Caco-2 (cell line): ENCODE data around the gene BICRAL. TPM values are rescaled to one million over a fixed set of nuclear protein-coding genes. Genes with fewer than 3 reads are reported as not detected.

Source experiments
- BruUV-seq: library from RNA; stranded (reverse); fragments of 400-500 nt; replicated peaks from 2 replicates; lab custom pipeline; 2021; lab: Mats Ljungman, UMichigan
- CTCF ChIA-PET: fragments of 300-600 bp; sonication (Branson Sonifier 250); formaldehyde crosslinking; loops from one replicate; lab custom pipeline; 2022; ENCODE audit warnings: antibody characterized with exemption; lab: Charles Lee
- POLR2A ChIA-PET: fragments of 300-600 bp; sonication (Branson Sonifier 250); formaldehyde crosslinking; loops from one replicate; lab custom pipeline; 2022; ENCODE audit warnings: antibody characterized with exemption; lab: Charles Lee
- DNase-seq, 2 experiments: peaks; one replicate each; pipeline versions ENCODE4 v3.0.0 to v3.0.0-alpha.2; 2020 to 2022
- H3K27me3 ChIP-seq: replicated peaks from 2 replicates; pipeline ENCODE4 v1.6.0; 2011; ENCODE audit warnings: low read length; ENCODE audit not compliant: control insufficient read depth, insufficient read depth
- H3K36me3 ChIP-seq: 2 replicates; pipeline ENCODE4 v1.5.1; 2011; ENCODE audit warnings: low read length; ENCODE audit not compliant: control insufficient read depth, insufficient read depth
- H3K4me1 ChIP-seq: fragments of 250-450 bp; sonication (Bioruptor Pico); 2 replicates; pipeline ENCODE4 v1.5.1; 2020; ENCODE audit warnings: mild to moderate bottlenecking
- H3K4me3 ChIP-seq: 2 replicates; pipeline ENCODE4 v1.5.1; 2011; ENCODE audit warnings: low read depth, mild to moderate bottlenecking, control low read depth, low read length
- H3K9me3 ChIP-seq: fragments of 250-450 bp; sonication (Bioruptor Pico); 2 replicates; pipeline ENCODE4 v1.5.1; 2020; ENCODE audit warnings: mild to moderate bottlenecking, moderate library complexity
- H3K27ac Mint-ChIP-seq: one replicate; pipeline ENCODE4 v1.8.0; 2022; ENCODE audit warnings: mixed read lengths; ENCODE audit not compliant: unreplicated experiment
- H3K27me3 Mint-ChIP-seq: one replicate; pipeline ENCODE4 v1.8.0; 2022; ENCODE audit warnings: mixed read lengths; ENCODE audit not compliant: insufficient read depth, unreplicated experiment
- H3K36me3 Mint-ChIP-seq: one replicate; pipeline ENCODE4 v1.8.0; 2022; ENCODE audit warnings: mild to moderate bottlenecking, mixed read lengths; ENCODE audit not compliant: insufficient read depth, unreplicated experiment
- H3K4me1 Mint-ChIP-seq: one replicate; pipeline ENCODE4 v1.8.0; 2022; ENCODE audit warnings: low read depth, mixed read lengths; ENCODE audit not compliant: unreplicated experiment
- H3K4me3 Mint-ChIP-seq: one replicate; pipeline ENCODE4 v1.8.0; 2022; ENCODE audit warnings: mild to moderate bottlenecking, moderate library complexity, mixed read lengths; ENCODE audit not compliant: unreplicated experiment
- H3K9me3 Mint-ChIP-seq: one replicate; pipeline ENCODE4 v1.8.0; 2022; ENCODE audit warnings: mixed read lengths; ENCODE audit not compliant: unreplicated experiment
- CTCF ChIP-seq, 2 experiments: fragments of 200-600 bp in 1 of 2; IDR thresholded peaks; 1 replicate in 1 of 2; 2 replicates in 1 of 2; pipeline versions ENCODE4 v1.5.1 to v1.8.0; 2011 to 2022; ENCODE audit warnings: antibody characterized with exemption in 1 of 2, control low read depth in 1 of 2, inconsistent platforms in 1 of 2, low read depth in 1 of 2, low read length in 1 of 2, mild to moderate bottlenecking in 1 of 2, moderate library complexity in 1 of 2; ENCODE audit not compliant: insufficient read depth in 1 of 2, severe bottlenecking in 1 of 2, unreplicated experiment in 1 of 2
- intact Hi-C: fragments of 100-400 bp; cut with micrococcal nuclease; formaldehyde crosslinking; loops from one replicate; pipeline ENCODE4 v1.10.0; 2022; ENCODE audit not compliant: unreplicated experiment
- total RNA-seq: library from RNA; stranded (reverse); gene quantifications from 2 replicates; pipeline ENCODE4 v1.2.3, GENCODE V29; 2022

BICRAL gene
- total RNA-seq, 1 experiment from 2014 or later = 5.3 TPM

GRCh38 chr6:42819803-42820511 is 38.1 kb downstream of the BICRAL start:
- Mint-ChIP-seq H3K9me3 (no peaks in the 10 kb centered on the region), H3K27ac (no peak overlapping the region), H3K4me3 (no peak overlapping the region), H3K4me1 (no peaks in the 10 kb centered on the region), H3K27me3 (no peaks in the 10 kb centered on the region), H3K36me3 (no peaks in the 10 kb centered on the region)
- Histone ChIP-seq H3K36me3 (no peaks in the 10 kb centered on the region), H3K4me1 (no peaks in the 10 kb centered on the region), H3K4me3 (no peak overlapping the region), H3K27me3 (no peaks in the 10 kb centered on the region), H3K9me3 (no peaks in the 10 kb centered on the region)
- ChIA-PET POLR2A (no interaction called here), CTCF (no interaction called here)
- peak in 1 of 2 experiments; percentile 20 for DNase-seq
- intact Hi-C loops = no loop called here
- peak; percentile 15 to 25 for TF ChIP-seq CTCF (IDR thresholded peaks at IDR 0.05; ENCODE audit: insufficient read depth in 1 of 2, low read depth in 1 of 2, low read length in 1 of 2, severe bottlenecking in 1 of 2, unreplicated experiment in 1 of 2)
- BruUV-seq = no TSS peak

GRCh38 chr6:42820512-42821340 is 38.9 kb downstream of the BICRAL start:
- H3K4me1 Mint-ChIP-seq = no peaks in the 10 kb centered on the region
- ChIA-PET POLR2A (no interaction called here), CTCF (no interaction called here)
- no peaks in the 10 kb centered on the region for H3K36me3 ChIP-seq
- no peaks in the 10 kb centered on the region for H3K27me3 Mint-ChIP-seq
- no peak overlapping the region for H3K4me3 ChIP-seq
- BruUV-seq = no TSS peak
- H3K9me3 ChIP-seq = no peaks in the 10 kb centered on the region
- TF ChIP-seq CTCF (IDR thresholded peaks at IDR 0.05; ENCODE audit: insufficient read depth in 1 of 2, low read depth in 1 of 2, low read length in 1 of 2, severe bottlenecking in 1 of 2, unreplicated experiment in 1 of 2) = no peak
- no peak overlapping the region for H3K4me3 Mint-ChIP-seq
- intact Hi-C loops = no loop called here
- H3K36me3 Mint-ChIP-seq = no peaks in the 10 kb centered on the region
- H3K4me1 ChIP-seq = no peaks in the 10 kb centered on the region
- no peak overlapping the region for H3K27ac Mint-ChIP-seq
- no peaks in the 10 kb centered on the region for H3K27me3 ChIP-seq
- H3K9me3 Mint-ChIP-seq = no peaks in the 10 kb centered on the region
- DNase-seq = no peak

GRCh38 chr6:42821341-42821668 is 39.5 kb downstream of the BICRAL start:
- TF ChIP-seq CTCF (IDR thresholded peaks at IDR 0.05; ENCODE audit: insufficient read depth in 1 of 2, low read depth in 1 of 2, low read length in 1 of 2, severe bottlenecking in 1 of 2, unreplicated experiment in 1 of 2) = no peak
- no peaks in the 10 kb centered on the region for H3K27me3 ChIP-seq
- Mint-ChIP-seq H3K36me3 (no peaks in the 10 kb centered on the region), H3K9me3 (no peaks in the 10 kb centered on the region), H3K27ac (no peak overlapping the region), H3K27me3 (no peaks in the 10 kb centered on the region), H3K4me3 (no peak overlapping the region), H3K4me1 (no peaks in the 10 kb centered on the region)
- H3K4me1 ChIP-seq = no peaks in the 10 kb centered on the region
- intact Hi-C loops = no loop called here
- H3K36me3 ChIP-seq = no peaks in the 10 kb centered on the region
- ChIA-PET POLR2A (no interaction called here), CTCF (no interaction called here)
- H3K9me3 ChIP-seq = no peaks in the 10 kb centered on the region
- BruUV-seq = no TSS peak
- no peak overlapping the region for H3K4me3 ChIP-seq
- no peak for DNase-seq
